GM10248 (cell line): Measurements from ENCODE around the gene RGL4.
"Not testable (repeated sequence)": the region's sequence is repeated elsewhere in the genome, so short reads cannot be mapped to it uniquely, and the experiment has no call there.

Experiments
- CTCF ChIA-PET: fragments of 300-600 bp; sonication (Branson Sonifier 250); formaldehyde crosslinking; extraction: SDS; loops from one replicate; lab custom pipeline; 2021; ENCODE audit warnings: antibody characterized with exemption; lab: Yijun Ruan, JAX
- POLR2A ChIA-PET: fragments of 350-650 bp; sonication (Branson Sonifier 250); formaldehyde crosslinking; extraction: SDS; loops from one replicate; lab custom pipeline; 2020; ENCODE audit warnings: antibody characterized with exemption; lab: Yijun Ruan, JAX
- DNase-seq: peaks from one replicate; pipeline ENCODE4 v3.0.0; 2012; ENCODE audit errors: extremely low spot score
- CTCF ChIP-seq: IDR thresholded peaks from 2 replicates; pipeline ENCODE4 v1.5.1; 2012; ENCODE audit warnings: mild to moderate bottlenecking, low read depth; ENCODE audit errors: extremely low read depth, missing control alignments, control extremely low read depth

RGL4 gene, protein sequence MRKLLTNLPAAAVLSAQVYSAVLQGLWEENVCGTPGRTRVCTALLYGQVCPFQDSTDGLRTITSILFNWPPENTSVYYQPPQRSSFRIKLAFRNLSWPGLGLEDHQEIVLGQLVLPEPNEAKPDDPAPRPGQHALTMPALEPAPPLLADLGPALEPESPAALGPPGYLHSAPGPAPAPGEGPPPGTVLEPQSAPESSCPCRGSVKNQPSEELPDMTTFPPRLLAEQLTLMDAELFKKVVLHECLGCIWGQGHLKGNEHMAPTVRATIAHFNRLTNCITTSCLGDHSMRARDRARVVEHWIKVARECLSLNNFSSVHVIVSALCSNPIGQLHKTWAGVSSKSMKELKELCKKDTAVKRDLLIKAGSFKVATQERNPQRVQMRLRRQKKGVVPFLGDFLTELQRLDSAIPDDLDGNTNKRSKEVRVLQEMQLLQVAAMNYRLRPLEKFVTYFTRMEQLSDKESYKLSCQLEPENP

DNA sequence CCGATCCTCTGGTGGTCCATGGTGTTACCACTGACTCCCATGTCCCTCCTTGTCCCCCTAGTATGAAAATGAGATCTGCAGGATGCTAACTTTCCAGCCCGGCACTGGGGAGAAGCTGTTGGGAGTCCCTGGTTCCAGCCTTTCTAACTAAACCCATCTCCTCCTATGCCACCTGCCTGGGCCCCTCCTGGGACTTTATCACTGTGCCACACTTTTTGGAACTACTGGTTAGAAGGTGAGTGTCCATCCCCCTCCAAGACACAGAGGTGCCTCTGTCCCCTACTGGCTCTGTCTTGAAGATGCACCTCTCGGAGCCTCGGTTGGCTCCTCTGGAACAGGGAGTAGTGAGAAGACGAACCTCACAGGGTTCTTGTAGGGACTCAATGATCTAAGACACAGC lies at the start of gene RGL4:
RGL4 (plus strand) TSS at position 301 of the 400 bp plus-strand sequence. CDS start 1,018 bp downstream, outside the sequence.
- TF ChIP-seq CTCF, result no peak
- no peak for DNase-seq
- CTCF ChIA-PET, result no interaction called here
- POLR2A ChIA-PET, result no interaction called here

DNA sequence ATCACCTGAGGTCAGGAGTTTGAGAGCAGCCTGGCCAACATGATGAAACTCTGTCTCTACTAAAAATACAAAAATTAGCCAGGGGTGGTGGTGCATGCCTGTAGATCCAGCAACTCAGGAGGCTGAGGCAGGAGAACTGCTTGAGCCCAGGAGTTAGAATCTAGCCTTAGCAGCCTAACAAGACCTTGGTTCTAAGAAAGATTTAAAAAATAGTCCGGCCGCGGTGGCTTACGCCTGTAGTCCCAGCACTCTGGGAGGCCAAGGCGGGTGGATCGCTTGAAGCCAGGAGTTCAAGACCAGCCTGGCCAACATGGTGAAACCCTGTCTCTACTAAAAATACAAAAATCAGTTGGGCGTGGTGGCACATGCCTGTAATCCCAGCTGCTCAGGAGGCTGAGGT lies 44.3 kb upstream of the RGL4 start:
- DNase-seq, CTCF ChIA-PET, POLR2A ChIA-PET: not testable (repeated sequence)

DNA sequence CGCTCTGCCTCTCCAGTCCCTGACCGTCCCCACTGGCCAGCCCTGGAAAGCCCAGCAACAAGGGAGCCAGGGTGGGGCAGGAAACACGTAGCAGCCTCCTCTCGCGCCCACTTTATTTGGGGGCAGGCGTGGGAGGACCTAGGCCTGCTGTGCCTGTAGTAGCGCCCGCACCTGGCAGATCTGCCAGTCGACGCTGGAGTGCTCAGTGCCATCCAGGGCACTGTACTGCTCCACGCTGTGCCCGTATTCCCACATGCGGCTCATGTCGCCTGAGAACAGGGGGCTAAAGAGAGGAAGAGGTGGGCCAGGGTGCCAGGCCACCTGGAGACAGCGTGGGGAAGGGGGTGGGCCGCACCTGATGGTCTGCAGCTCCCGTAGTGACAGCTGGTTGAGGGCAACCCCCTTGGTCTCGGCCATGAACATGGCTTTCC lies 41.7 kb upstream of the RGL4 start:
- POLR2A ChIA-PET, result no interaction called here
- no peak for TF ChIP-seq CTCF
- no peak for DNase-seq
- CTCF ChIA-PET, result no interaction called here

DNA sequence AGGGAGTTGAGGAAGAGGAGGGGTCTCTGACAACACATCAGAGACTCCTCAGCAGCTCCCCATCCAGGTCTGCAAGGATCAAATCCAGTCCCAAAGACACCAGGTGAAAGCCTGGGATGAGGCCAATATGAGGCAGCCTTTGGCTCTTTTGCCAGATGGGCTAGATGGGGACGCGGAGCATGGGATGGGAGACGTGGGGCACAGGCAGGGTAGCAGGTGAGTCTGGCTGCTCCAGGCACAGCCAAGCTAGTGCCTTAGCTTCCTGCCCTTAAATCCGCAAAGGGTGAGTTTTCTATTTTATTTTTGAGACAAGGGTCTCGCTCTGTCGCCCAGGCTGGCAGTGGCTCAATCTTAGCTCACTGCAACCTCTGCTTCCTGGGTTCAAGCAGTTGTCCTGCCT lies 39.1 kb upstream of the RGL4 start:
- TF ChIP-seq CTCF, result no peak
- DNase-seq, result no peak
- ChIA-PET CTCF (no interaction called here), POLR2A (no interaction called here)

GRCh38 chr22:23652286-23652685 lies 38.5 kb upstream of the RGL4 start:
- CTCF ChIA-PET, result no interaction called here
- TF ChIP-seq CTCF, result no peak
- DNase-seq, result no peak
- POLR2A ChIA-PET, result no interaction called here

DNA sequence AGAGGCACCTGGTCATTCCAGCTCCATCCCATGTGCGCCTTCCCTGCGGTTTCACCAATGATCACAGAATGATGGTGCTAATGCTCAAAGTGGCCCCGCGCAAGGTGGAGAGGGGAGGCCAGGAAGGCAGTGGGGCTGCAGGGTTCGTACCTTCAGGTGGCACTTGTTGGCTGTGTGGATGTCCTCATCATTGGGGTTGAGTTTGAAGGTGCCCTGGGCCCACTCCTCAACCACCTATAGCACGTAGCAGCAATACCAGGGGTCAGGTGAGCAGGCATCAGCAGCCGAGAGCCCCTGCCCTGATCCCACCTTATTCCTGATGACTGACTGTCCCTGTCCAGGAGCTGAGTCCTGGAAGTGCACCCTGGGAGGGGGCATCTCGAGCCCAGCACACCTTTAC lies 38.1 kb upstream of the RGL4 start:
- CTCF ChIA-PET, result no interaction called here
- no peak for TF ChIP-seq CTCF
- DNase-seq, result no peak
- POLR2A ChIA-PET, result no interaction called here

DNA sequence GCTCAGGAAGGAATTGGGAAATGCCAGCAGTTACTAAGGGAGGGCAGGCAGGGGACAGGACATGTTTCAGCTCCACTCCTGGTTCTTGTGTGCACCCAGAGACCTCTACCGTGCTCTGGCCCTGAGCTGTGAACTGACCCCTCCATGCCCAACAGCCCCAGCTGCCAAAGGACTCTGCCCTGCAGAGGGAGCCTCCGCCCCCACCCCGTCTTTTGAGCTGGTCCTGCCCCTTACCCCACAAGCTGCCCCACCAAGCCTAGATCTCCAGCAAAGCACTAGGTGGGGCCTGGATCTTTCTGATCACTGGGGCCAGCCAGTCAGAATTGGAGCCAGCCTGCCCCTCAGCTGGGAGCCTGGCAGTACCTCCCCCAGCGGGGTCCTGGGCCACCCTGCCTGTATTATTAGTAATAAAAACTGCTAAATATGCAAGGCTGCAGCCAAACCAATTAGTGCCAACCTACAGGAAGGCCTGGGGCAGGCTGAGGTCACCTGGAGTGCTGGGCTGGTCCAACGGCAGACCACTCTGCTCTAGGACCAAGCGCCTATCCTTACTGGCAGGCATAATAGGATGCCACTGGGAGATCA lies 34.8 kb upstream of the RGL4 start:
- CTCF ChIA-PET, result no interaction called here
- POLR2A ChIA-PET, result no interaction called here
- no peak for DNase-seq
- TF ChIP-seq CTCF, result no peak
